ENCODE results near the gene ADM5. TPM values are rescaled to one million over a fixed set of nuclear protein-coding genes. Genes with fewer than 3 reads are reported as not detected.
A peak's percentile ranks its signal among the peaks of the same experiment; 100 is the strongest.

ADM5 gene
- total RNA-seq, 1 donor from 2014 or later: 6.9 TPM

- peaks cover 27% of the 10 kb centered on the region for H3K36me3 Mint-ChIP-seq (ENCODE audit: low read depth)
Observed at GRCh38 chr19:49664171-49665035, 25.0 kb upstream of the ADM5 start.

GRCh38 chr19:49665036-49665350 lies 24.4 kb upstream of the ADM5 start:
- no peak for DNase-seq (ENCODE audit: low spot score)
- no peaks in the 10 kb centered on the region for H3K9me3 Mint-ChIP-seq
- peak overlapping the region; percentile 98 for H3K4me3 Mint-ChIP-seq
- peak overlapping the region; percentile 93 for H3K27ac Mint-ChIP-seq
- intact Hi-C loops (cut with micrococcal nuclease): loop anchor here (1.0 kb wide), 3 partner anchors 11 to 72 kb away; partner anchors contain the start of gene SCAF1
- peaks cover 32% of the 10 kb centered on the region for H3K4me1 Mint-ChIP-seq (ENCODE audit: low read depth)
- H3K27me3 Mint-ChIP-seq (ENCODE audit: insufficient read depth): no peaks in the 10 kb centered on the region
- H3K36me3 Mint-ChIP-seq (ENCODE audit: low read depth): peaks cover 28% of the 10 kb centered on the region

More at GRCh38 chr19:49664171-49665035, 25.0 kb upstream of the ADM5 start:
- intact Hi-C loops (cut with micrococcal nuclease): loop anchor here (1.0 kb wide), 4 partner anchors 12 to 74 kb away; partner anchors contain the start of gene SCAF1
- Mint-ChIP-seq H3K4me1 (ENCODE audit: low read depth) (peaks cover 32% of the 10 kb centered on the region), H3K27ac (peak overlapping the region; percentile 93), H3K4me3 (peak overlapping the region; percentile 98), H3K27me3 (ENCODE audit: insufficient read depth) (no peaks in the 10 kb centered on the region), H3K9me3 (no peaks in the 10 kb centered on the region)
- DNase-seq (ENCODE audit: low spot score): peak; percentile 77

GRCh38 chr19:49665351-49666119 lies 23.9 kb upstream of the ADM5 start, which contains the start of the genes BCL2L12 and IRF3:
TSS of gene BCL2L12 (plus strand) at chr19:49665933. CDS start at chr19:49666693, 760 bp downstream.
TSS of gene IRF3 (minus strand) at chr19:49665857. CDS start at chr19:49664838, 1,019 bp downstream.
- Mint-ChIP-seq H3K27me3 (ENCODE audit: insufficient read depth) (no peaks in the 10 kb centered on the region), H3K36me3 (ENCODE audit: low read depth) (peaks cover 23% of the 10 kb centered on the region), H3K9me3 (no peaks in the 10 kb centered on the region), H3K4me3 (peak within 1 kb of the TSS; percentile 98), H3K4me1 (ENCODE audit: low read depth) (peaks cover 32% of the 10 kb centered on the region), H3K27ac (peak within 1 kb of the TSS; percentile 93)
- DNase-seq (ENCODE audit: low spot score): peak; percentile 98
- intact Hi-C loops (cut with micrococcal nuclease): loop anchor here (1.0 kb wide), 3 partner anchors 11 to 72 kb away; partner anchors contain the start of gene SCAF1

GRCh38 chr19:49666120-49666444 lies 23.3 kb upstream of the ADM5 start:
- H3K4me1 Mint-ChIP-seq (ENCODE audit: low read depth): peaks cover 32% of the 10 kb centered on the region
- intact Hi-C loops (cut with micrococcal nuclease): no loop called here
- H3K36me3 Mint-ChIP-seq (ENCODE audit: low read depth): peaks cover 22% of the 10 kb centered on the region
- no peaks in the 10 kb centered on the region for H3K27me3 Mint-ChIP-seq (ENCODE audit: insufficient read depth)
- DNase-seq (ENCODE audit: low spot score): no peak
- peak overlapping the region; percentile 98 for H3K4me3 Mint-ChIP-seq
- no peak overlapping the region for H3K27ac Mint-ChIP-seq
- no peaks in the 10 kb centered on the region for H3K9me3 Mint-ChIP-seq

GRCh38 chr19:49667473-49667872 lies 21.9 kb upstream of the ADM5 start:
- intact Hi-C loops (cut with micrococcal nuclease): no loop called here
- DNase-seq (ENCODE audit: low spot score): no peak
- Mint-ChIP-seq H3K27ac (no peak overlapping the region), H3K36me3 (ENCODE audit: low read depth) (peaks cover 25% of the 10 kb centered on the region), H3K9me3 (no peaks in the 10 kb centered on the region), H3K27me3 (ENCODE audit: insufficient read depth) (no peaks in the 10 kb centered on the region), H3K4me1 (ENCODE audit: low read depth) (peaks cover 39% of the 10 kb centered on the region), H3K4me3 (peak overlapping the region; percentile 98)

GRCh38 chr19:49669516-49669915 lies 19.9 kb upstream of the ADM5 start:
- peaks cover 35% of the 10 kb centered on the region for H3K4me1 Mint-ChIP-seq (ENCODE audit: low read depth)
- no peak for DNase-seq (ENCODE audit: low spot score)
- H3K27ac Mint-ChIP-seq: no peak overlapping the region
- H3K9me3 Mint-ChIP-seq: no peaks in the 10 kb centered on the region
- H3K36me3 Mint-ChIP-seq (ENCODE audit: low read depth): peaks cover 21% of the 10 kb centered on the region
- H3K4me3 Mint-ChIP-seq: no peak overlapping the region
- H3K27me3 Mint-ChIP-seq (ENCODE audit: insufficient read depth): no peaks in the 10 kb centered on the region
- intact Hi-C loops (cut with micrococcal nuclease): no loop called here

GRCh38 chr19:49672131-49672919 lies 17.1 kb upstream of the ADM5 start:
- H3K4me1 Mint-ChIP-seq (ENCODE audit: low read depth): peaks cover 21% of the 10 kb centered on the region
- intact Hi-C loops (cut with micrococcal nuclease): loop anchor here (1.0 kb wide), 1 partner anchor 169 kb away; no protein-coding TSS in a partner anchor
- no peak overlapping the region for H3K4me3 Mint-ChIP-seq
- no peaks in the 10 kb centered on the region for H3K9me3 Mint-ChIP-seq
- no peaks in the 10 kb centered on the region for H3K27me3 Mint-ChIP-seq (ENCODE audit: insufficient read depth)
- DNase-seq (ENCODE audit: low spot score): peak; percentile 69
- H3K36me3 Mint-ChIP-seq (ENCODE audit: low read depth): peaks cover 16% of the 10 kb centered on the region
- H3K27ac Mint-ChIP-seq: peak overlapping the region; percentile 15

- H3K9me3 Mint-ChIP-seq: no peaks in the 10 kb centered on the region
- no peaks in the 10 kb centered on the region for H3K27me3 Mint-ChIP-seq (ENCODE audit: insufficient read depth)
- intact Hi-C loops (cut with micrococcal nuclease): loop anchor here (1.0 to 5.0 kb wide), 9 partner anchors 11 to 651 kb away; partner anchors contain the start of genes BCL2L12, FUZ, IRF3 and KCNC3
- H3K36me3 Mint-ChIP-seq (ENCODE audit: low read depth): peaks cover 21% of the 10 kb centered on the region
- H3K4me3 Mint-ChIP-seq: peak overlapping the region; percentile 95
- peak overlapping the region; percentile 99 for H3K27ac Mint-ChIP-seq
- no peak for DNase-seq (ENCODE audit: low spot score)
- H3K4me1 Mint-ChIP-seq (ENCODE audit: low read depth): peaks cover 40% of the 10 kb centered on the region
Observed at GRCh38 chr19:49676136-49676783, 13.1 kb upstream of the ADM5 start.

GRCh38 chr19:49676784-49677230 lies 12.6 kb upstream of the ADM5 start:
- intact Hi-C loops (cut with micrococcal nuclease): loop anchor here (1.0 to 5.0 kb wide), 13 partner anchors 12 to 650 kb away; partner anchors contain the start of genes AKT1S1, BCL2L12, FUZ and IRF3
- Mint-ChIP-seq H3K36me3 (ENCODE audit: low read depth) (peaks cover 21% of the 10 kb centered on the region), H3K27me3 (ENCODE audit: insufficient read depth) (no peaks in the 10 kb centered on the region), H3K4me1 (ENCODE audit: low read depth) (peaks cover 41% of the 10 kb centered on the region), H3K27ac (peak overlapping the region; percentile 99), H3K9me3 (no peaks in the 10 kb centered on the region), H3K4me3 (peak overlapping the region; percentile 95)
- peak; percentile 98 for DNase-seq (ENCODE audit: low spot score)

- H3K4me1 Mint-ChIP-seq (ENCODE audit: low read depth): peaks cover 35% of the 10 kb centered on the region
- peaks cover 21% of the 10 kb centered on the region for H3K36me3 Mint-ChIP-seq (ENCODE audit: low read depth)
- intact Hi-C loops (cut with micrococcal nuclease): loop anchor here (1.0 to 5.0 kb wide), 9 partner anchors 87 to 650 kb away; partner anchors contain the start of genes AKT1S1, FUZ, KCNC3 and PIH1D1
- no peaks in the 10 kb centered on the region for H3K27me3 Mint-ChIP-seq (ENCODE audit: insufficient read depth)
- H3K4me3 Mint-ChIP-seq: peak within 1 kb of the TSS; percentile 96
- peak within 1 kb of the TSS; percentile 99 for H3K27ac Mint-ChIP-seq
- no peaks in the 10 kb centered on the region for H3K9me3 Mint-ChIP-seq
- DNase-seq (ENCODE audit: low spot score): peak; percentile 54
Observed at GRCh38 chr19:49677231-49677900, 12.0 kb upstream of the ADM5 start, which contains the start of gene PRMT1. TSS of gene PRMT1 (plus strand) at chr19:49677271. CDS start at chr19:49677281, 10 bp downstream.
